ENCODE measurements around the gene ZNF474.
A peak's percentile ranks its signal among the peaks of the same experiment; 100 is the strongest.
"Not testable (repeated sequence)": the region's sequence is repeated elsewhere in the genome, so short reads cannot be mapped to it uniquely, and the experiment has no call there.

Gene ZNF474

GRCh38 chr5:122129306-122129705, at the start of gene ZNF474:
Gene ZNF474 (plus strand): TSS chr5:122129546. CDS start chr5:122151991, 22,445 bp downstream.
- DNase-seq, result peak; percentile 6

DNA sequence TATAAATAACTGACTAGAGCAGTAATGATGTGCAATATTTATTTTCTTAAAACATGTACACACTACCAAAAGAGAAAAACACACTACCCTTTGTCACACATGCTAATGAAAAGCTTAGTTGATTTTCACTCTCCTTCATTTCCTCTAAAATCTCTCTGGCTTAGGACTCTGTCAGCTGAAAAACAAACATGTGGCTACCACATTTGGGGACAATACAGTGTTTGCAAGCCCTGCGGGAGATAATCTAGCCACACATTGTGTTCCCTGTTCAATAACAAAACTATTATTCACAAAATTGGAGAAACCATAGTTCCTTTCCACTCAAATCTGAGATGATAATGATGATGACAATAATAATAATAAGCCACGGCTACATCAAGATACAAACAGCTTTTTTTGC, 47.8 kb upstream of the ZNF474 start:
- DNase-seq, result peak; percentile 58

DNA sequence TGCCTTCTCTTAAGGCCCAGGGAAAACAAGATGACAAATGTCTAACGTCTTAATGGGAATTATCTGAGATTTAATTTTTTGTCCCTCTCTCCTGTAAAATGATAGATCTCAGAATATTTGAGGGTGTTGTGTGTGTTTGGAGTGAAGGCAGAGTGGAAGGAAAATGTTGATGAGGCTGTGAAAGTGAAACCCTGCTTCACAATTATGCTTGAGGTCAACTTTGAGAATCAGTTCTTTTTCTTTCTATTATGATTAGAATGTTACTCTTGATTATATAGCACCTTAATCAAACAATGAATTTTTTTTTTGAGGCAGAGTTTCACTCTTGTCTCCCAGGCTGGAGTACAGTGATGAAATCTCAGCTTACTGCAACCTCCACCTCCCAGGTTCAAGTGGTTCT, 45.8 kb upstream of the ZNF474 start:
- no peak for DNase-seq

DNA sequence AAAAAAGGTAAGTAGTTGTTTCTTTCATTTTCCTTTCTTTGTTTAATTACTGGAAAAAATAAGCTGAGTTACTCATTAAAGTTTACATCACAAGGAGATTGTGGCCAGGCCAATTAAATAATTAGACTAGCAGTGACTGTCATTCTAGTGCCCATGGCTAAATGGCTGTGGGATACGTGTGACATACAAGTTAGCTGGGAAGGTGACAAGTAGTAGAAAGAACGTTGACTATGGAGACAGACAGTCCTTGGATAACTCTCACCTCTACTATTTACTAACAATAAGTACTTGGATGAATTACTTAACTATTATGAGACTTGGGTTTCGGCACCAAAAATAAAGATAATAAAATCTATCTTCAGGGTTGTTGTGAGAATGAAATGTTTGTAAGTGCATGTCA, 44.3 kb upstream of the ZNF474 start:
- DNase-seq, result no peak

DNA sequence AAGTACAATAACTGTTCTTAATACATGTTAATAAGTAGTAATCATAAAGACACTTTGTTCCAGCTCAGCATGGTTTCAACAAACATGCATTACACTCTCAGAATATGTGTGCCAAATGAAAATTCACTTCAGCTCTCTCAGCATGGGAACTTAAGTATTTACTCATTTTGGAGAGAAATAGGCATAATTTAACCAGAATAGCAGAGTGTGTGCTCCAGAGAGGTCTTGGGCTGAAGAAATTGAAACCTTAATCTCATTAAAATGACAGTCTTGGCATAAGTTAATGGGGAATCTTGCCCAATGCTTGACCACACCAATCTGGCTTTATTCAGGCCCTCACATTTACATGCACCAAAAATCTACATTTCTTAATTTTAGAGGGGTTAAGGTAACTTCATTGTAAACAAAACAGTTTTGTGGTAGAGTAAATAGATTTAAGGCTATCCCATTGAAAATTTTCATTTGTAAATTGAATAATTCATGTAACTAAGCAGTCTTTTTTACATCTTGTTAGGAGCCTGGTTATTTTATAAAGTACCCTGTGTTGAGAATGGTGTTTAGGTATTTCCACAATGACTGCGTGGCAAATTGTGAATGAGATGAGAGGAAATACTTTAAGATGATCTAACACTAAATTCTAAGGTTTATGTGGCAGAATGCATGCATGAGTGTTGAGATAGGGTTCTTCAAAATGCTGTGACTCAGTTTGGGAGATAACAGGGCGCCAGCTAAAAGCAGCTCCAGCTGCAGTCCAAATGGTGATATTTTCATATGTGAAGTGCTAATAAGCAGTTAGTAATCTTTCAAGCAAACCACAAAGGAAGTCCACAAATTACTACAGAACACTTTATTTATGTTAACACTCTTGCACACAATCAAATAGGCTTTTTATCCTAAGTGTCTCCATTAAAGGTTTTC, 40.0 kb upstream of the ZNF474 start:
- no peak for DNase-seq

GRCh38 chr5:122091936-122092600, 37.3 kb upstream of the ZNF474 start:
- no peak for DNase-seq

DNA sequence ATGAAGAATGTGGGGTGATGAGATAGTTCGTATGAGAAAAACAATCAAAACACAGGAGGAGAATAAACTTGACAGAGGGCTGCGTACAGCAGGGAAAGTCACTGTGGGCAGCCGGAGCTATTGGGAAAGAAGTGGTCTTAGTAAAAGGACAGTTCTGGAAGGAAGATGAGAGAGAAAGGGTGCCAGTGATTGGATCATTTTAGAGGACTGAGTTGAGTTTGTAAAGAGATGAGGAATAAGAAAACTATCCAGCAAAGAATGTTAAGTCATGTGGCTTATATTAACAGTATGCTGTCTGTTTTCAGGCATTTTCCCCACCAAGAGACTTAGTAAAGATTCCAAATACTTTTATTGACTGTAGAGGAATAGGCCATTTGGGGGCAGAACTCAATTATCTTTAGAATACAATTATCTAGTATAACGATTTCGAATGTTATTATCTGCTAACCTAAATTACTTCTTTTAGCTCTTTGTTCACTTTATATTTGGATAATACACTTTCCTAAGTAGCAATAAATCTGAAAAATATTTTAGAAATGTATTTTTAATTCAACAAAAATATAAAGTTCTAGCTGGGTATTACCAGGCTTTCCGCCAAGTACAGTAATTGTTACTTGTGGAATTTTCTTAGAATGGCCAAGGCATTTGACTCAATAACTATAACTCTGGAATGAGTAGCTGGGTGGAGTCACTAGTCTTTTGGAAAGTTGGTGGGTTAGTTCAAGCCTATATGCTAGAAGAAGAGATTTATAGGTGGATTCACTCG, 35.7 kb upstream of the ZNF474 start:
- no peak for DNase-seq

- not testable (repeated sequence) for DNase-seq
Observed at GRCh38 chr5:122094251-122094650, 35.1 kb upstream of the ZNF474 start.

- no peak for DNase-seq
Observed at GRCh38 chr5:122095158-122095557, 34.2 kb upstream of the ZNF474 start.

DNA sequence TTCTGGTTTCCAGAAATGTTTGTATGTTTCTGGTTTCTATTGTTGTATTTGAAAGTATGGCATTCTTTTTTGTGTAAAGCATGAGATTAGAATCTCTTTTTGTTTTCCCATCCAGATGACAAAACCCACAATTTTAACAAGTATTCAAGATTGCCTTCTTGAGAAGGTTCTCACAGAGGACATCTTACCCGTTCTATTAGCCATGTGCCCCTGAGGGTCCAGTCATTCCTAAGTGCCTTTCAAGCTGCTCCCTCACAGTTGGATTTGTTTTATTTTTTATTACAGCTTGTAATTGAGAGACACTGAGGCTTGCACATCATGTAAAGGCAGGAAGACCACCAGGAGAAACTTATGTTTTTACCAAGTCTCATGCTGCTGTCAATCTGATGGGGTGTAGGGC, 32.0 kb upstream of the ZNF474 start:
- no peak for DNase-seq

DNA sequence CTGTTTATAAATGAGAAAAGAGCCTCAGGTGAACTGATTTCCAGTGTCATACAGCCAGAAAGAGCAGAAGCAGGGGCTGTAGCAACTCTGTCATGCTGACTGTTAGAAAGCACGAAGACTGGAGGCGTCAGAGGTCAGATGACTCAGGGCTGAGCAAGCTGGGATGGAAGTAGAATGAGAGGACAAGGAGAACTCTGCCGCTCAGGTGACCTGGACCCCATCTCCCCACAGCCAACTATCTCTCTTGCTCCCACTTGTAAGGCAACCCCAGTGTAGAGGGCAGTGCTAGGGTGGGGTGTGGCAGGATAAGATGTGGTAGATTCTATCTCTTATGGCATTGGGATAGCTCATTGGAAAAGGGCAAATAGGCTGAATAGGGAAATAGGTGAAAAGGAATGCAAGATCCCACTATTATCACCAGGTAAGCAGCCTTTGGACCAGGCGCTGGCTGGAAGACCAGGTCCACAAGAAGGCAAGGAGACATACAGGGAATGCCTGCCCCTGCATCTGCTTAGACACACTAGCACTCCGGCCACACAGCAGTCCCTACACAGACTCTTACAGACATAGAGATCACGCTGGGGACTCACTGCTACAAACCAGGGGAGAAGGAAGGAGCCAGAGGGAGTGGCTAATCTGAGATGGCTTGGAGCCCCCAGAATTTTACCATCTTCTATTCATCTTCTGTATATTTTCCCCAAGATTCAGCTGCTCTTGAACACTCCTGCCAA, 30.1 kb upstream of the ZNF474 start:
- no peak for DNase-seq

- DNase-seq, result peak; percentile 60
Observed at GRCh38 chr5:122101636-122102285, 27.6 kb upstream of the ZNF474 start.

DNA sequence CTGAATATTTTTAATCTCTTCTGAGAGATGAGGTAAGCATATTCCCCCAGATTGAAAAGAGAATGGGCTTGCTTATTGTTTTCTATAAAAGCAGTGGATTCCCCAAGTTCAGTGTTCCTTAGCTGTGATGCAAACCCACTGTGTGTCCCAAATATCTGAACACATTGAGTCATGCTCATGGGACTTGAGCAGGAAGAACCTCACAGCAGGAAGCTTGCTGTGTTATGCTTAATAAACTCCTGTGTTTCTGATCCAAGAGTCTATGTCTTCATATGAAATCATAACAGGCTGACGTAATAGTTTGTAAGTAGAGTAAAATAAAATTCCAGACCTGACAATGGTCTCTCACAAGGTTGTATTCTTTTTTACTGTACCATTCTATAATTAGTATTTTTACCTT, 26.5 kb upstream of the ZNF474 start:
- no peak for DNase-seq

DNA sequence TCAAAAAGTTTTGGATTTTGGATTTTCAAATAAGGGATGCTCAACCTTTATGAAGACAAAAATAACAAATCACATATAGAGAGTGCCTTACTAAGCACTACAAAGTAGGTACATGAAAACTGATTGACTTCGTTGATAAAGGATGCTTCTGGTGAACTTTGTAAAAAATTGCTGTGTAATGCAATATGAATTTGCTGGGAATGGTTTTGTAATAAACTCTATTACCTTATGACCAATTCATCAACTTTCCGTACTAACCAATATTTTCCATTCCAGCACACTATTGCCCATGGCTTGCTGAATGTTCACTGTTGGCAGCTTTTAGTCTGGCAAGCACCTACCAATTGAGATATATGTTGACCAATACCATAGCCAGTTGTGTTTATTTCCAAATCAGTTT, 23.4 kb upstream of the ZNF474 start:
- DNase-seq, result no peak

DNA sequence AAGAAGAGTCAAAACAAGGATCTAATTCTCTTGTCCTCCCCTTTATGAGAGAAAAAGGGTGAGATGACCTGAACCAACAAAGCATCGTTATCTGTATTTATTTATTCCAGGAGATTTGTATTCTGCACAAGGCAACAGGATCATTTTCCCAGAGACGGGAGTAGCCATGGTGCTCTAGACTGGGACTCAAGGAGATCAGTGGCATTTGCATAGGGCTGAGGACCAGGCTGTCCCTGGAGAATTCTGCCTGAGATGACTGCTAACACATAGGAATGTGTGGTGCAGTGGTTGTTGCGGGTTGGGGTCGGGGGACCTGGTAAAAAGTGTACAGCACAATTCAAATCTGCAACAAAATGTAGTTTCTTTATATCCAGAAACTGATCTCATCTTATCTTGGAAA, 22.3 kb upstream of the ZNF474 start:
- DNase-seq, result no peak

DNA sequence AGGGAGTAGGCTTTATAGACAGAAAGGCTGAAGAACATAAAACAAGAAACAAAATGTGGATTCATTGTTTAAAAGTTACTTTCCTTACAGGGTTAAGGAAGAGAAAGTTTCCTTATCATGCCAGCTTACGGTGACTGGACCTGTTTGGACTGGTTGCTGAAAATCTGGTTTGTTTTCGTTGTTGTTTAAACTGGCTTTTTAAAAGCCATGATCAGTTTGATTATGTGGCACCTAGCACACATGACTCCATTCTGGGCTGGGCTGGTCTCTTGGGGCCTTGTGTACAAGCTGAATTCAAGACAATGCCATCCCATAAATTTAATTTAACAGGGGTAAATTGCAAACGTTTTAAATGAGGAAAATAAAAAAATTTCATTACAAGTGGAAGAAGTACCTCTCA, 18.4 kb upstream of the ZNF474 start:
- no peak for DNase-seq

DNA sequence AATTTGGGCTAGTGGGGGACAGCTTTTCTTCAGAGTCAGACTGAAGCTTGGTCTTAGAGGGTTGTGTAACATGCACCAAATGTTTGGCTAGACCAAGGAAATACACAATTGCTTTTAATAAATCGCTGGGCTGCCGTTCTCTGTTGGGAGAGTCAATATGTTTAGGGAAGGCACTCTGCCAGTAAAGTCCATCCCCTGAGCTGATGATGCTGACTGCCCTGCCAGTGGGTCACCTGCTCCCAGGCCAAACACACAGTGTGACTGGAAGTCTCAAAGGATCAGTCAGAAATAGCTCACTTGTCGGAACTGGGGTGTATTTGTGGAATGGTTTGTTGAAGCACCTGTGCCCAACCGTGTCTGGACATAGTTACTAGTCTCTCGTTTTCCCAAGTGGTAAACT, 17.9 kb upstream of the ZNF474 start:
- no peak for DNase-seq

DNA sequence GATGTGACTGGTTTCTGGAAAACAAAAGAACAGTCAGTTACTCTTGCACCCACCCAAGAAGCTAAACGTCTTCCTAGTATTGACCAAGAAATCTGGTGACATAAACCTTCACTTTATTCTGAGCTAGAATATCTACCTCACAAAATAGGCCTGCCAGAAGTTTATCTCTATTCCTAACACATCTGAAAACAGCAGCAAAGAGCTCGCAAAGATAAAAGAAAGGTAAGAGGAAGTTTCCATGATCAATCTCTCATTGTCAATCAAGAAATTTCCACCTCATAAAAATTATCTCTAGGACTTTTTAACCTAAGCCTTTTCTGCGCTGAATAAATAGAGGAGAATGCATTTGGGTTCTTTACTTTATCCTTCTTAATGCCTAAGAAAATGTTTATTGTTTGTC, 17.3 kb upstream of the ZNF474 start:
- DNase-seq, result no peak

- DNase-seq, result no peak
Observed at GRCh38 chr5:122112733-122113558, 16.4 kb upstream of the ZNF474 start.

GRCh38 chr5:122114501-122114900, 14.8 kb upstream of the ZNF474 start:
- DNase-seq, result no peak

DNA sequence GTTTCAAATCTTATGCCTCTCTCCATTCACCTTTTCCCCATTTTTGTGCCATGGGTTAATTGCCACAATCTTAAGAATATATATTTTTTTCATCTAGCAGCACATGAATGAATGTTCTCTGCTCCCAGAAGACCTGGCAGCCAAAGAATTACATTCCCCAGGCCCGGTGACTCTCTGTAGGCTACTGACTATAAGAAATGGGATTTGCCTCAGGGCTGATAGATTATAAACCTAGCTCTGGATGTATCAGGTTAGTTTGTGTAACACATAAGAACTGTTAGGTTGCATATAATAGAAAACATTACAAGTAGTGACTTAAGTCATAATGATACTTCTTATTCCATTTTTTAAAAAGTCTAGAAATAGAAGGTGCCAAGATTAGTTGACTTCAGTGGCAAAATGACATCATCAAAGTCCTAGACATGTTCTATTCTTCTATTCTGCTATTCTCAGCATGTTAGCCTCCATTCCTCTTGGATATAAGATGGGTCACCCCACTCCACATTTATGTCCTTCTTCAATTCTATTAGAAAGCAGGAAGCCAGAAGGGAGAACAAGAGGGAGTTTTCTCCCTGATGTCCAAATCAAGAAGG, 10.9 kb upstream of the ZNF474 start:
- DNase-seq, result no peak
